Loucy (cell line): Measurements from ENCODE around the gene WHRN.

Experiments
- EZH2phosphoT487 ChIP-seq: fragments of 200-600 bp; IDR thresholded peaks from 2 replicates; pipeline ENCODE4 v1.6.1; 2018; ENCODE audit warnings: antibody characterized with exemption, mild to moderate bottlenecking, moderate library complexity, borderline replicate concordance
- TF ChIP-seq, protein P1 (sequence below): fragments of 200-600 bp; sonication (generic); conservative IDR thresholded peaks from 2 replicates; pipeline ENCODE4 v1.5.1; 2014; ENCODE audit warnings: mild to moderate bottlenecking, antibody characterized with exemption, low read length

DNA sequence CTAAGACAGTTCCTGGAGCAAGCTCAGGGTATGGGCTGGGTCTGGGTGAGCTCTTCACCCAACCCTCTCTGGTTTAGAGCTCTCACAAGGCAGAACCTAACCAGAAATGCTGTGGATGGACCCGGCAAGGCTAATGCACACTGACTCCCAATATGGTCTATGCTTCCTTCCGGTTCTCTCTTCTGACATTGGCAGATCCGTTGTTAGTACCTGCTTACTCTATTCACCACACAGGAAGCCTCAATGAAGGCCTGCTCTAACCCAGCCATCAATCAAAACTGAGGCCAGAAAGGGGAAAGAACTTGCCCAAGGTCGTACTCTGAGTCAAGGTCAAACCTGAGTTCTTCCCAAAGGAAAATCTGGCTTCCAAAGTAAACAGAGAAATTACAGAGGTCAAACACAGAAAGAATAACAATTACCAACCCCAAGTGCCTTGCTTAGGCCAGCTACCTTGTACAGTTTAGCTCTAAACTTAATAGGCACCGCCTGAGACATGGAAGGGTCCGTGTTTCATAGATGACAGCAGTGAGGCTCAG lies 71.5 kb downstream of the WHRN start:
- TF ChIP-seq, protein P1, sequence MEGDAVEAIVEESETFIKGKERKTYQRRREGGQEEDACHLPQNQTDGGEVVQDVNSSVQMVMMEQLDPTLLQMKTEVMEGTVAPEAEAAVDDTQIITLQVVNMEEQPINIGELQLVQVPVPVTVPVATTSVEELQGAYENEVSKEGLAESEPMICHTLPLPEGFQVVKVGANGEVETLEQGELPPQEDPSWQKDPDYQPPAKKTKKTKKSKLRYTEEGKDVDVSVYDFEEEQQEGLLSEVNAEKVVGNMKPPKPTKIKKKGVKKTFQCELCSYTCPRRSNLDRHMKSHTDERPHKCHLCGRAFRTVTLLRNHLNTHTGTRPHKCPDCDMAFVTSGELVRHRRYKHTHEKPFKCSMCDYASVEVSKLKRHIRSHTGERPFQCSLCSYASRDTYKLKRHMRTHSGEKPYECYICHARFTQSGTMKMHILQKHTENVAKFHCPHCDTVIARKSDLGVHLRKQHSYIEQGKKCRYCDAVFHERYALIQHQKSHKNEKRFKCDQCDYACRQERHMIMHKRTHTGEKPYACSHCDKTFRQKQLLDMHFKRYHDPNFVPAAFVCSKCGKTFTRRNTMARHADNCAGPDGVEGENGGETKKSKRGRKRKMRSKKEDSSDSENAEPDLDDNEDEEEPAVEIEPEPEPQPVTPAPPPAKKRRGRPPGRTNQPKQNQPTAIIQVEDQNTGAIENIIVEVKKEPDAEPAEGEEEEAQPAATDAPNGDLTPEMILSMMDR, result no peak
- no peak for TF ChIP-seq EZH2phosphoT487
